Glomerular visceral epithelial cell (primary cell): ENCODE results near the gene ITPK1.
A peak's percentile ranks its signal among the peaks of the same experiment; 100 is the strongest.
"Not testable (repeated sequence)": the region's sequence is repeated elsewhere in the genome, so short reads cannot be mapped to it uniquely, and the experiment has no call there.

Source experiments
- DNase-seq: peaks from one replicate; pipeline ENCODE4 v3.0.0-alpha.2; 2016; ENCODE audit errors: extremely low spot score

Gene ITPK1

GRCh38 chr14:93131257-93131820 is 15.6 kb upstream of the ITPK1 start:
- DNase-seq, result not testable (repeated sequence)

DNA sequence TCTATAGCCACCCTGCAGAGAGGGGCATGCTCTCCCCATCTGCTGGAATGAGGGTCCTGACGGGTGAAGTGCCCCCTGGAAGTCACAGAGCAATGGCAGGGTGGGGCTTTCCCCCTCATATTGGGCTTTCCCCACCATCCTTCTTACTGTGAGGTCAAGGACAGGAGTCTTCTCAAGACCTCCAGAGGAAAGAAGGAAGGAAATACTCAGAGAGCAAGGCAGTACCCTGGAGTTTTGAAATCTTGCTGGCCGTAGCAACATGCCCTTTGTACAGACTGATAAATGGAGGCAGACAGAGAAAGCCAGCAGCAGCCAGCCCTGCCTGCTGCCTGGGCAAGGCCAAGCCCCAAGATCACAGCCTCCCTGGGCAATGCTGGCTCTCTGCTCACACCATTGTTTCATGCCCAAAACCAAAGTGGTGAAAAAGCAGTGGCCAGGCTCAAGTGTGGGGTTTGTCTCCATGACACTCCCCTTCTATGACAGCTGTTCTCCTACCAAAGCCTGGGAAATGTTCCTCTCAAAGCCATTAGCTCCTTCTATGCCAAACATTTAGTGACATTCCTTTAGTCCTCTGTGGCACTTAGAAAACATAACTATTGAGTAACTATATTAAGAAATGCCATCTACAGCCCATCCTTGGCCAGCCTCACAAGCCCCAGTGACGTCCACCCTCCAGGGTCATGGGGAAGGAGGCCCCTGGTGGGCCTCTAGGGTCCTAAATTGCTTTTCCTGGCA is 13.2 kb upstream of the ITPK1 start:
- no peak for DNase-seq

DNA sequence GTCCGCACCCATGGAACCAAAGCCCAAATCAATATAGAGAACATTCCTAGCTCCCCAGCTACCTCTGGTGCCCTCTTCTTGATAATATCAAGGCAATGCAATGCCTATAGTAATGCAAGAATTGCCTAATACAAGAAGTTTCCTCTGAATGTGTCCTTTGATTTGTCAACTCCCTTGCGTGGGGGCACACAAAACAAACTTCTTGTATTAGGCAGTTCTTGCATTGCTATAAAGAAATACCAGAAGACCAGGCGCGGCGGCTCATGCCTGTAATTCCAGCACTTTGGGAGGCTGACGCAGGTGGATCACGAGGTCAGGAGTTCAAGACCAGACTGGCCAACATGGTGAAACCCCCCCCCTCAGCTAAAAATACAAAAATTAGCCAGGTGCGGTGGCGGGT is 10.4 kb upstream of the ITPK1 start:
- no peak for DNase-seq

GRCh38 chr14:93122826-93123225 is 7.1 kb upstream of the ITPK1 start:
- no peak for DNase-seq

DNA sequence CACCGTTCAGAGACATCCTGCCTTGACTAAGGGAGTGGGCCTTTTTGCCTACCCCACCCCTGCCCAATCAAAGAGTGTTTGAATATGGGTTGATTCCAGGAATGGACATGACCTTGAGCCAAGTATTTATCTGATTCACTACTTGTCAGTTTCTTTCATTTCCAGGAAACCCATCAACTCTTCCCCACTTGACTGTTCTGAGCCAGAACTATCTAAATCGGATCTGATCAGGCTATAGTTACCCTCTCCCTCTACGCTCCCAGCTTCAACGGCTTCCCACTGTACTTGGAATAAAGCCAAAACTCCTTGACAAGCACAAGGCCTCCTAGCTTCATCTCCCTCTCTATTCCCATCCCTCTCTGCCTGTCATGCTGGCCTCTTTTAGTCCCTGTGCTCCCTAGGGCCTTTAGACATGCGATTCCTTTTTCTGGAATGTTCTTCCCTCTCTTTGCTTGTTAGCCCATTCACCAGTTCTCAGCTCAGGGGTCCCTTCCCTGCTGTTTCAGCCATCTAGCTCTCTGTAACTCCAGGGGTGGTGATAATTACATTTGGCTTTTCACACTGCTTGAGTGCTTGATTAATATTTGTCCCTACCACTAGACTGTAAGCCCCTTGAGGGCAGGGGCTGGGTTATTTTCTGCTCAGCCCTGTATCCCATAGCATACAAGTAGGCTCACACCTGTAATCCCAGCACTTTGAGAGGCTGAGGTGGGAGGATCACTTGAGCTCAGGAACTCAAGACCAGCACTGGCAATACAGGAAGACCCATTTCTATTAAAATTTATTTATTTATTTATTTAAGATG is 5.5 kb upstream of the ITPK1 start:
- DNase-seq, result no peak

- DNase-seq, result no peak
These were observed 4.8 kb upstream of the ITPK1 start for GRCh38 chr14:93120517-93120916.

DNA sequence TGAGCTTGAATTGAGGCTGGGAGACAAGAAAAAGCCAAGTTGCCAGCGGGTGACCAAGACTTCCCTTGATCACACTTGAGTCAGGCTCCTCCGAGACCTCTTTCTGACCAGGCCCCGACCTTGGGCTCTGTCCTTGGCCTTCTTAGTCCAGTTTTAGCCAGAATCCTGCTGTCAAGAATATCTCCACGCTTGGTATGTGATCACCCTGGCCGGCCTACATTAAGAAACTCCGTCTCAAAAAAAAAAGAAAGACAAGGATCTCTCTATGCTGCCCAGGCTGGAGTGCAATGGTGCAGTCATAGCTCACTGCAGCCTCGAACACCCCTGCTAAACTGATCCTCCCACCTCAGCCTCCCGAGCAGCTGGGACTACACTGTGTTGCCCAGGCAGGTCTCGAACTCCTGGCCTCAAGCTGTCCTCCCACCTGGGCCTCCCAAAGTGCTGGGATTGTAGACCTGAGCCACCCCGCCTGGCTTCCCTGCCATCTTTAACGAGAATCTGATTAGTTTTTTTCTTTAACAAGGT is 1.0 kb upstream of the ITPK1 start:
- DNase-seq, result no peak

DNA sequence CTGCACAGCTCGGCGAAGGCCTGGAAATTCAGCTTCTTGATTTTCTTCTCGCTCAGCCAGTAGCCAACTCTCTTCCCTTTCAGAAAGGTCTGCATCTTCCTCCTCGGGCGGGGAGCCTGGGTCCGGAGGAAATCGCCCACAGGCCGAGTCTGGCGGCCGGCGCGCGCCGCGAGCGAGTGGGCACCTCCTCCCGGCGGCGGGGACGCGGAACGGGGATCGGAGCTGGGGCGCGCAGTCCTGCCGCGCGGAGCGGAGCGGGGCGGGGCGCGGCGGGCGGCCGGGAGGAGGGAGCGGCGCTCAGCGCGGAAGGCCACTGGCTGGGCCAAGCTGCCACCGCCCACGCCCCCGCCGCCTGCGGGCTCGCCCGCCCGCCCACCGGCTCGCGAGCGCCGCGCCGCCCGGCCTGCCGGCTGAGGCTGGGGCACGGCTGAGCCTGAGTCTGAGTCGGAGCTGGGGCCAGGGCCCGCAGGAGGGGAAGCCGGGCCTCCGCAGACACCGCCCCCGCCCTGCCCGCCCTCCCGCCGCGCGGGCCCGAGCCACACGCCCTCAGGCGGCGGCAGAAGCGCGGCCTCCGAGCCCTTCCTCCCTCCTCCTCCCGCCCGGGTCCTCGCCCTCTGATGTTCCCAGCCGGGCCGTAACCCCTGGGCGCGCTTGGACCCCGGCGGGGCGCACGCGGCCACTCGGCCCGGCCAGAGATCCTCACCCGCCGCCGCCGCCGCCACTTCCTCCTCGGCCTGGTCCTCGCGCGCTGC is 480 bp downstream of the ITPK1 start:
- peak; percentile 92 for DNase-seq

GRCh38 chr14:93114713-93115068 is 1.0 kb downstream of the ITPK1 start:
- no peak for DNase-seq

DNA sequence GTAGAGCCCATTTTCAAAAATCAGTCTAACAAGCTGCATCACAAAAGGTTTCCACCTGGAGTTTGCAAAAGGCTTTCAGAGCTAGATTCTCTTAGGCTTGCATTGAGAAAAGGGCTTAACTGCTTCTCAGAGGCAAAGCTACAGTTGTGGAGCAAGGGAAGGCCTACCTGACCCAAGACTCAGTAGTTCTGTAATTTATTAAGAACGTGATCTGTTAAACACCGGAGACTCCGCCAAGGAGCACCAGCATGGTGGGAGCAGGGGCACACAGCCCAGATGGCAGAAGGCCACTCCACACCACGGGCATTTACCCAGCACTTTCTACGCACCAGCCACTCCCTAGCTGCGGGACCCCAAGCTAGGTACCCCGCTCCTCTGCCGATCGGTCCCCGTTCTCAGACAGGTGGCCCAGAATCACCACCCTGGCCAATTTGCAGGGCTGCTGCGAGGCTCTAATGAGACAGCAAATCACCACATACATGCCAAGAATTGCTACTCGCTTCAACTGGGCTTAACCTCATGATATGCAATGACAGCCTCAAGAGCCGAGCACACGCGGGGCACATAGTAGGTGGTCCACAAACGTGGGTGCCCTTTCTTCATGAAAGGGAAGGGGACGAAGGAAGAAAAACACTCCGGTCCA is 1.5 kb downstream of the ITPK1 start:
- DNase-seq, result no peak

- DNase-seq, result no peak
These were observed 2.1 kb downstream of the ITPK1 start for GRCh38 chr14:93113678-93114067.

GRCh38 chr14:93112891-93113677 is 2.6 kb downstream of the ITPK1 start:
- DNase-seq, result peak; percentile 69

DNA sequence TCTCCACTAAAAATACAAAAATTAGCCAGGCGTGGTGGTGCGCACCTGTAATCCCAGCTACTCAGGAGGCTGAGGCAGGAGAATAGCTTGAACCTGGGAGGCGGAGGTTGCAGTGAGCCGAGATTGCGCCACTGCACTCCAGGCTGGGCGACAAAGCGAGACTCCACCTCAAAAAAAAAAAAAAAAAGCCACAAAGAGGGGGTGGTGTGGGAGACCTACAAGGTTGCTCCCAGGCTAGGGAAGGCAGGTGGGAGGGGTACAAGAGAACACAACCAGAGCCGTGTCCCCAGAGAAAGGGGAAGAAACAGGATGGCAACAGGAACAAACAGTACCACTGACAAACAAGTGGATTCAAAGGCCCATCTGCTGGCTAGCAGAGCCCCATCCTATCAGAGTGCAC is 4.2 kb downstream of the ITPK1 start:
- DNase-seq, result not testable (repeated sequence)

DNA sequence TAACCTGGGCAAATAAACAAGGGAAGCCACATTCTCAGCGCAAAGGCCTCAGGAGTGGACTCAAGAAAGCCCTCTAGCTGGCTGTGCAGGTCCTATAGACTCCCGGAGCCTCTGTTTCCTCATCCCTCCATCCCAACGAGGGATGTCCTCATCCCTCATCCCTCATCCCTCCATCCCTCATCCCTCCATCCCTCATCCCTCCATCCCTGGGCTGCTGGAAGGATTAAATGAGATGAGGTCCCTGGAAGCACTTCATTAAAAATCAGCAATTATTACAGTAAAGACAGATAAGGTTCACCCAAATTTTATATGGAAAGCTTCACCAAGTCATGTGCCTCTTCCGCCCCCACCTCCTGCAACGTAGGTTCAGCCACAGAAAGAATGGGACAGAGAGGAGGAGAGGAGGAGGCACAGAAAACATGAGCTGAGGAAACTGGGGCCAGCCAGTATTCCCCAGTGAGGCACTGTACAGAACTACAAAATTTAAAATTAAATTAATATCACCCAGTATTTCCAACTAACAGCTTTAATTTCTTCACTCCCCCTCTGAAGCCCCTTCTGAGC is 4.8 kb downstream of the ITPK1 start:
- no peak for DNase-seq

DNA sequence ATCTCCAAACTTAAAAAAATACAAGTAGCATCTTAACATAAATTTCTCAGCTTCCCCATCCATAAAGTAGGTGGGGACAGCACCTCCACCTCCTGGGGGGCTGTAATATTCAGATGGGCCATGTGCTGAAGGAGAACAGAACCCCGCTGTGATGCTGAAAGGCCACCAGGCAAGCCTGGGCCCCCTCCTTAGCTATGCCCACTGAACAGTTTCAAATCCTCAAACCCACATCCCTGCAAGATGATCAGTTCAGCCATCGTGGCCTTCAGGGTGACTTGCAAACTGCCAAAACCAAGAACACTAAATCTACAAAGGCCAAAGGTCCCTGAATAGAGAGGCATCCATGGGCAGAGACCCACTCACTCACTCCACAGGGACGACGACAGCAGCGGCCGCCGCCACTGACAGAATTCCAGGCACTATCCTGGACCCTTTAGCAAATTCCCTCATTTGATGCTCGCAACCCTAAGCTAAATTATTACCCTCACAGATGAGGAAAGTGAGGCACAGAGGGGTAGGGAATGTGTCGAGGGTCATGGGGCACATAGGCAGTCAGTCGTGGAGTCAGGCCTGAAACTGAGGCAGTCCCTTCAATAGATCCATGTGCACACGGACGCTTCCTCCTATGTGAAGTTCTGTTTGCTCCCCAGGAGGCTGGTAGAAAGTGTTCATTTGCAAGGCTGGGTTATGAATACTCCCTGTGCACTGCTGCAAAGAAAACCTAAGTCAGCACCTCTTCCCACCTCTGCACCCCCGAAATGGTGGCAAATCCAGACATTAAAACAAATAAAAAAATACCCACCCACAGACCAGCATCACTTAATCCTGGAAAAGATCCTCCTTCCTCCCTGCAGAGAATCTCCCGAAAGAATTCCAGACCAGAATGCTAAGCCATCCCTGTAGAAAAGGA is 5.9 kb downstream of the ITPK1 start:
- DNase-seq, result no peak

DNA sequence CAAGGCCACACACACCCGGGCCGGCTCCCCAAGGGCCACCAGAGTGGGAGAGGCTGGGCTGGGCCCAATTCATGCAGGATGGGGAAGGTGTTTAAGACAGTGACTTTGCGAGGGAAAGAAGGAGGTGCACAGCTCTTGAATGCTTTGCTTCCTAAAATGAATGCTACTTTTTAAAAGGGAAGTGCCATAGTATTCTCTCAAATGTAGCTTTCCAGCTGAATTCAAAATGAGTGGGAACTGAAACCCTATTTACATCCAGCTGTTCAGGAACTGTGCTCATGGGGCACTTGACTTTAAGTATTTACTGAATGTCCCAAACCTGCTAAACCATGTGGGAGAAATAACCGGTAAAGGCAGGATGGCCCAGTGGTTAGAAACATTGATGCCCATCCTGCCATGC is 7.6 kb downstream of the ITPK1 start:
- no peak for DNase-seq

DNA sequence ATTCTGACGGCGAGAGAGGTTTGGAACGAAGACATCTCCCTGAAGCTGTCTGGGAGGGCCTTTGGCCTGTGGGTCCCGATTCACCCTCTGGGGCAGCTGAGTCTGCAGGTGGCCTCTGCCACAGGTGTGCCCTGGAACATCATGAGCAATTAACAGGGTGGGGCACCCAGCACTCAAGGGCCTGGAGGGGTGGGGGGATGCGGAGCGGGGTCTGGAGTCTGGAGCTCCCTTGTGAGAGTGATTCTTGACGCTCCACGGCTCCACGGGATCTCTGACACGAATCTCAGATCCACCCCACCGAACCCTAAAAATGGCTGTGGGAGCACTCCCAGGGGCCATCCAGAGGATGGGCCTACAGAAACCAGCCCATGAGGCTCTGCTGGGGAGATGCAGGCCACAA is 8.3 kb downstream of the ITPK1 start:
- DNase-seq, result no peak

- DNase-seq, result no peak
These were observed 9.1 kb downstream of the ITPK1 start for GRCh38 chr14:93106541-93107156.

DNA sequence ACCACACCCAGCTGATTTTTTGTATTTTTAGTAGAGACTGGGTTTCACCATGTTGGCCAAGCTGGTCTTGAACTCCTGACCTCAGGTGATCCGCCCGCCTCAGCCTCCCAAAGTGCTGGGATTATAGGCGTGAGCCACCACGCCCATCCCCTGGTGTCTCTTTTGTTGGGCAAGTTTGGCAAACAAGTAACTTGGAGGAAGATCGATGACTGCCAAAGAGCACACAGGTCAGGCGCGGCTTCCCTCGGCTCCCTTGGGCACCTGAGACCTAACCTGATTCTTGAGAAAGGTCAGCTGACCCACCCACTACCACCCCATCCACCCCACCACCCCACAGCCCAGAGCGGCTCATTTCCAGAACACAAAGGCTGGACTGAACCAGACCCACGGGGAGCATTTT is 9.9 kb downstream of the ITPK1 start:
- not testable (repeated sequence) for DNase-seq
